ENCODE results near the gene DNER. TPM values are rescaled to one million over a fixed set of nuclear protein-coding genes. Genes with fewer than 3 reads are reported as not detected.
"Not testable (repeated sequence)": the region's sequence is repeated elsewhere in the genome, so short reads cannot be mapped to it uniquely, and the experiment has no call there.

Gene DNER
- total RNA-seq, 3 donors from 2014 or later, result 1.3 to 2.6 (median 1.6) TPM

GRCh38 chr2:229388731-229389130, 325.6 kb downstream of the DNER start:
- DNase-seq (ENCODE audit: low spot score in 2 of 2), result no peak
- no peaks in the 10 kb centered on the region for H3K4me1 ChIP-seq
- H3K36me3 ChIP-seq, result no peaks in the 10 kb centered on the region
- H3K4me3 ChIP-seq, result no peak overlapping the region
- H3K9me3 ChIP-seq, result peaks cover 5 to 8% of the 10 kb centered on the region in 2 donors
- no peak for TF ChIP-seq CTCF (IDR thresholded peaks at IDR 0.05)
- no peak for TF ChIP-seq POLR2AphosphoS5 (IDR thresholded peaks at IDR 0.05)
- TF ChIP-seq POLR2A (IDR thresholded peaks at IDR 0.05), result no peak
- intact Hi-C loops (cut with DNase I; ENCODE audit: low total_unique reads), result no loop called here
- H3K27ac ChIP-seq, result peak overlapping the region; percentile 57 to 68
- H3K27me3 ChIP-seq, result no peaks in the 10 kb centered on the region

GRCh38 chr2:229387866-229388265, 326.5 kb downstream of the DNER start:
- no peak for TF ChIP-seq POLR2AphosphoS5 (IDR thresholded peaks at IDR 0.05)
- intact Hi-C loops (cut with DNase I; ENCODE audit: low total_unique reads), result loop anchor here (2.0 kb wide), 1 partner anchor 41 kb away; no protein-coding TSS in a partner anchor

GRCh38 chr2:229380101-229380625, 334.2 kb downstream of the DNER start:
- H3K27ac ChIP-seq, result no peak overlapping the region
- no peak overlapping the region for H3K4me3 ChIP-seq
- no peaks in the 10 kb centered on the region for H3K27me3 ChIP-seq
- H3K36me3 ChIP-seq, result no peaks in the 10 kb centered on the region
- no peaks in the 10 kb centered on the region for H3K4me1 ChIP-seq
- no peaks in the 10 kb centered on the region for H3K9me3 ChIP-seq
- TF ChIP-seq CTCF (IDR thresholded peaks at IDR 0.05) (no peak), POLR2A (IDR thresholded peaks at IDR 0.05) (no peak), POLR2AphosphoS5 (IDR thresholded peaks at IDR 0.05) (no peak)
- intact Hi-C loops (cut with DNase I; ENCODE audit: low total_unique reads), result no loop called here
- no peak for DNase-seq (ENCODE audit: low spot score in 2 of 2)

More at GRCh38 chr2:229387866-229388265, 326.5 kb downstream of the DNER start:
- H3K36me3 ChIP-seq, result no peaks in the 10 kb centered on the region
- H3K4me1 ChIP-seq, result no peaks in the 10 kb centered on the region
- peak overlapping the region; percentile 67 to 88 for H3K27ac ChIP-seq
- H3K4me3 ChIP-seq, result peak overlapping the region in 1 of 3 donors; percentile 19
- no peak for DNase-seq (ENCODE audit: low spot score in 2 of 2)
- H3K9me3 ChIP-seq, result peaks cover 5 to 8% of the 10 kb centered on the region in 2 donors
- H3K27me3 ChIP-seq, result no peaks in the 10 kb centered on the region

GRCh38 chr2:229378386-229378785, 336.0 kb downstream of the DNER start:
- no peak for DNase-seq (ENCODE audit: low spot score in 2 of 2)
- no peaks in the 10 kb centered on the region for H3K27me3 ChIP-seq
- H3K9me3 ChIP-seq, result no peaks in the 10 kb centered on the region
- intact Hi-C loops (cut with DNase I; ENCODE audit: low total_unique reads), result no loop called here
- H3K4me1 ChIP-seq, result no peaks in the 10 kb centered on the region
- no peaks in the 10 kb centered on the region for H3K36me3 ChIP-seq
- TF ChIP-seq POLR2AphosphoS5 (IDR thresholded peaks at IDR 0.05), result no peak
- no peak for TF ChIP-seq POLR2A (IDR thresholded peaks at IDR 0.05)
- TF ChIP-seq CTCF (IDR thresholded peaks at IDR 0.05), result no peak
- no peak overlapping the region for H3K27ac ChIP-seq
- no peak overlapping the region for H3K4me3 ChIP-seq

GRCh38 chr2:229376866-229377265, 337.5 kb downstream of the DNER start:
- Histone ChIP-seq H3K4me3 (no peak overlapping the region), H3K27ac (no peak overlapping the region), H3K36me3 (no peaks in the 10 kb centered on the region), H3K4me1 (no peaks in the 10 kb centered on the region), H3K27me3 (no peaks in the 10 kb centered on the region), H3K9me3 (no peaks in the 10 kb centered on the region)
- intact Hi-C loops (cut with DNase I; ENCODE audit: low total_unique reads), result no loop called here
- no peak for DNase-seq (ENCODE audit: low spot score in 2 of 2)
- TF ChIP-seq POLR2AphosphoS5 (IDR thresholded peaks at IDR 0.05) (no peak), CTCF (IDR thresholded peaks at IDR 0.05) (no peak)

- Histone ChIP-seq H3K27me3 (no peaks in the 10 kb centered on the region), H3K9me3 (no peaks in the 10 kb centered on the region), H3K27ac (no peak overlapping the region), H3K4me1 (no peaks in the 10 kb centered on the region), H3K36me3 (no peaks in the 10 kb centered on the region), H3K4me3 (no peak overlapping the region)
- no peak for DNase-seq (ENCODE audit: low spot score in 2 of 2)
- no peak for TF ChIP-seq CTCF (IDR thresholded peaks at IDR 0.05)
- no peak for TF ChIP-seq POLR2AphosphoS5 (IDR thresholded peaks at IDR 0.05)
- TF ChIP-seq POLR2A (IDR thresholded peaks at IDR 0.05), result no peak
- intact Hi-C loops (cut with DNase I; ENCODE audit: low total_unique reads), result no loop called here
Observed at GRCh38 chr2:229375251-229375650, 339.1 kb downstream of the DNER start.

- DNase-seq (ENCODE audit: low spot score in 2 of 2); H3K36me3 ChIP-seq; H3K27me3 ChIP-seq; H3K9me3 ChIP-seq; intact Hi-C loops (cut with DNase I; ENCODE audit: low total_unique reads); H3K27ac ChIP-seq; H3K4me1 ChIP-seq; H3K4me3 ChIP-seq: not testable (repeated sequence)
Observed at GRCh38 chr2:229373311-229373710, 341.0 kb downstream of the DNER start.

All from breast epithelium (tissue), 4 donors.